ENCODE data around the gene DRD4. TPM values are rescaled to one million over a fixed set of nuclear protein-coding genes. Genes with fewer than 3 reads are reported as not detected.

The DRD4 gene
- total and polyA plus RNA-seq, 2 of the 8 experiments (the other 6 are each of a cell fraction or from before 2014, with no cell fraction given): 3.4 to 4.9 TPM

DNA sequence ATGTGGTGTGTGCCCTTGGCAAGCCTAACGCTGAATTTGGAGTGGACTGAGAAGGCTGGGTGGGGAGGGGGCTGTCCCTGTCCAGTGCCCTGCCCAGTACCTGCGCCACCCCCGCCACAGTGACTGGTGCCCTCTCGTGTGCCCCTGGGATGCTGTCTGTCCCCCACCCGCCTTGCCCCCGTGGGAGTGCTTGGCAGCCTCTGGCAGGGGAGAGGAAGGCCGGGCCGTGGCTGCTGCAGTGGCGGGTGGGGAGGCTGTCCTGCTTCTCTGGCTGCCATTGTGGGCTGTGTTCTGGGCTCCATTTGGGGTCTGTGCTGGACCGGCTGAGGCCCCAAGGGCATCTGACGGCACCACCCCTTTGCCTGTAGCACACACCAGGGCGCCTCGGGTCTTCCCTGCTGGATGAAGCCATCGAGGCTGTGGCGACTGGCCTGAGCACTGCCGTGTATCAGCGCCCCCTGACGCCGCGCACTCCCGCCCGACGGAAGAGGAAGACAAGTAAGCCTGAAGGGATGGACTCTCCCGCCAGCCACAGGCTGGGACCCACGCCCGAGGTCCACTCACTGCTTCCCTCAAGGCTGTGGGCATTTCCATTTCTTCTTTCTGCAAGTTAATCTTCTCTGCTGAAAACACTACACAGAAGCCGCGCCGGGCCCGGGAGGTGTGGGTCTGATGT, 38.9 kb upstream of the DRD4 start:
- Histone ChIP-seq H3K4me2 (ENCODE audit: insufficient read depth in 1 of 2, low read depth in 2 of 2, low read length in 2 of 2) (no peak overlapping the region), H2BK15ac (ENCODE audit: low read length) (no peak overlapping the region), H3K23ac (ENCODE audit: insufficient read length) (no peak overlapping the region), H3K23me2 (ENCODE audit: low read depth, low read length) (no peaks in the 10 kb centered on the region), H3K18ac (ENCODE audit: extremely low read depth, low read length) (no peak overlapping the region), H3K27me3 (replicated peaks in 1 of 4; ENCODE audit: control insufficient read depth in 3 of 4, extremely low read depth in 1 of 4, insufficient read depth in 3 of 4, low read length in 3 of 4) (no peaks in the 10 kb centered on the region), H3K36me3 (ENCODE audit: control insufficient read depth in 2 of 4, insufficient read depth in 4 of 4, low read length in 3 of 4) (peaks cover 16 to 56% (median 50%) of the 10 kb centered on the region in 4 experiments), H4K8ac (ENCODE audit: extremely low read depth, insufficient read depth, low read length) (no peak overlapping the region), H3K56ac (replicated peaks; ENCODE audit: insufficient read length, low read depth, low read length) (no peak overlapping the region), H3K4ac (replicated peaks; ENCODE audit: insufficient read length, low read depth, low read length) (no peak overlapping the region), H4K20me1 (replicated peaks in 1 of 2; ENCODE audit: control insufficient read depth in 1 of 2, insufficient read depth in 2 of 2, low read length in 2 of 2) (peaks cover 4 to 12% of the 10 kb centered on the region in 2 experiments), H3K14ac (ENCODE audit: insufficient read length) (no peak overlapping the region), H3K4me1 (replicated peaks in 1 of 4; ENCODE audit: control insufficient read depth in 3 of 4, insufficient read depth in 4 of 4, low read length in 3 of 4) (no peaks in the 10 kb centered on the region), H3K27ac (ENCODE audit: low read depth, low read length) (no peak overlapping the region), H2BK20ac (ENCODE audit: low read length) (no peak overlapping the region), H3K4me3 (ENCODE audit: extremely low read depth in 1 of 4, insufficient read depth in 2 of 4, low read depth in 3 of 4, low read length in 4 of 4) (no peak overlapping the region), H2BK5ac (ENCODE audit: low read depth, low read length) (no peak overlapping the region), H2AK5ac (ENCODE audit: low read depth, low read length) (no peak overlapping the region), H3K79me2 (ENCODE audit: control insufficient read depth in 1 of 2, insufficient read depth in 2 of 2, low read length in 2 of 2) (no peaks in the 10 kb centered on the region), H2BK120ac (replicated peaks; ENCODE audit: low read depth, low read length) (no peak overlapping the region), H3K9ac (replicated peaks in 1 of 4; ENCODE audit: extremely low read depth in 1 of 4, low read depth in 3 of 4, low read length in 3 of 4) (no peak overlapping the region), H3K79me1 (ENCODE audit: low read depth, low read length) (peaks cover 4% of the 10 kb centered on the region; the same call in 1 of the 2 replicates), H2AFZ (ENCODE audit: low read length) (no peak overlapping the region), H2BK12ac (ENCODE audit: low read depth, low read length) (no peak overlapping the region), H3K9me3 (ENCODE audit: insufficient read depth in 2 of 2, low read depth in 1 of 2, low read length in 1 of 2) (no peaks in the 10 kb centered on the region), H4K91ac (replicated peaks; ENCODE audit: insufficient read length, low read length) (no peak overlapping the region), H4K5ac (ENCODE audit: insufficient read length, low read depth, low read length) (no peak overlapping the region)
- WGBS, 2 experiments (ENCODE audit: extremely low coverage in 1 of 2, insufficient coverage in 1 of 2, insufficient read length in 1 of 2, insufficient replicate concordance in 2 of 2, low coverage in 1 of 2, low lambda C conversion rate in 2 of 2, missing lambda C conversion rate in 1 of 2): 96% methylated on average over 27 of the region's 30 CpGs; no CpG with 5 or more reads in 1 of the 2 experiments
- DNase-seq (ENCODE audit: low read depth in 1 of 2, low spot score in 2 of 2): no peak
- POLR2A ChIA-PET (ENCODE audit: partially characterized antibody): no interaction called here
- CTCF ChIA-PET (ENCODE audit: partially characterized antibody): no interaction called here
- FAIRE-seq: no peak
- TF ChIP-seq TCF12 (IDR thresholded peaks at IDR 0.05; ENCODE audit: low read depth, low read length): no peak
- TF ChIP-seq CHD1 (IDR thresholded peaks at IDR 0.05; ENCODE audit: low read depth, low read length): no peak
- no peak for TF ChIP-seq SP4 (IDR thresholded peaks at IDR 0.05; ENCODE audit: low read length)
- TF ChIP-seq POLR2A (IDR thresholded peaks at IDR 0.05; ENCODE audit: control extremely low read depth in 1 of 2, low read depth in 2 of 2, low read length in 2 of 2): no peak
- TF ChIP-seq, protein P1, sequence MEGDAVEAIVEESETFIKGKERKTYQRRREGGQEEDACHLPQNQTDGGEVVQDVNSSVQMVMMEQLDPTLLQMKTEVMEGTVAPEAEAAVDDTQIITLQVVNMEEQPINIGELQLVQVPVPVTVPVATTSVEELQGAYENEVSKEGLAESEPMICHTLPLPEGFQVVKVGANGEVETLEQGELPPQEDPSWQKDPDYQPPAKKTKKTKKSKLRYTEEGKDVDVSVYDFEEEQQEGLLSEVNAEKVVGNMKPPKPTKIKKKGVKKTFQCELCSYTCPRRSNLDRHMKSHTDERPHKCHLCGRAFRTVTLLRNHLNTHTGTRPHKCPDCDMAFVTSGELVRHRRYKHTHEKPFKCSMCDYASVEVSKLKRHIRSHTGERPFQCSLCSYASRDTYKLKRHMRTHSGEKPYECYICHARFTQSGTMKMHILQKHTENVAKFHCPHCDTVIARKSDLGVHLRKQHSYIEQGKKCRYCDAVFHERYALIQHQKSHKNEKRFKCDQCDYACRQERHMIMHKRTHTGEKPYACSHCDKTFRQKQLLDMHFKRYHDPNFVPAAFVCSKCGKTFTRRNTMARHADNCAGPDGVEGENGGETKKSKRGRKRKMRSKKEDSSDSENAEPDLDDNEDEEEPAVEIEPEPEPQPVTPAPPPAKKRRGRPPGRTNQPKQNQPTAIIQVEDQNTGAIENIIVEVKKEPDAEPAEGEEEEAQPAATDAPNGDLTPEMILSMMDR (IDR thresholded peaks at IDR 0.05; ENCODE audit: control extremely low read depth in 1 of 3, insufficient read depth in 1 of 3, low read depth in 1 of 3, low read length in 3 of 3): no peak
- no peak for TF ChIP-seq CBX8 (IDR thresholded peaks at IDR 0.05; ENCODE audit: borderline replicate concordance, low read depth, low read length)
- no peak for TF ChIP-seq RAD21 (IDR thresholded peaks at IDR 0.05 in 1 of 2, conservative IDR thresholded peaks at IDR 0.05 in 1 of 2; ENCODE audit: low read depth in 2 of 2, low read length in 2 of 2)
- TF ChIP-seq, protein P2, sequence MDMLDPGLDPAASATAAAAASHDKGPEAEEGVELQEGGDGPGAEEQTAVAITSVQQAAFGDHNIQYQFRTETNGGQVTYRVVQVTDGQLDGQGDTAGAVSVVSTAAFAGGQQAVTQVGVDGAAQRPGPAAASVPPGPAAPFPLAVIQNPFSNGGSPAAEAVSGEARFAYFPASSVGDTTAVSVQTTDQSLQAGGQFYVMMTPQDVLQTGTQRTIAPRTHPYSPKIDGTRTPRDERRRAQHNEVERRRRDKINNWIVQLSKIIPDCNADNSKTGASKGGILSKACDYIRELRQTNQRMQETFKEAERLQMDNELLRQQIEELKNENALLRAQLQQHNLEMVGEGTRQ (IDR thresholded peaks at IDR 0.05; ENCODE audit: low read length): no peak
- TF ChIP-seq FOSL1 (IDR thresholded peaks at IDR 0.05; ENCODE audit: insufficient read depth, low read depth, low read length): no peak

Data from H1 (cell line).